ENCODE results near the gene SLC6A12. TPM values are rescaled to one million over a fixed set of nuclear protein-coding genes. Genes with fewer than 3 reads are reported as not detected.

Gene SLC6A12
- polyA plus RNA-seq, 12 donors: 0.27 to 1.1 (median 0.61) TPM; not detected in 2

Other genes with a start within 250 kb of the SLC6A12 start
- gene IQSEC3, start 147.4 kb downstream of the SLC6A12 start, polyA plus RNA-seq (ENCODE audit: insufficient read length in 12 of 12): 1 to 10 TPM in 11 of 12 donors, not detected in 1; 1.3 to 5.3 (median 2.0) TPM
- 1 to 10 TPM in 9 of 12 donors, under 1 TPM in 1, not detected in 2; 0.98 to 5.1 (median 2.2) TPM for gene SLC6A13, start 48.7 kb upstream of the SLC6A12 start, polyA plus RNA-seq (ENCODE audit: insufficient read length in 12 of 12)
- gene KDM5A, start 175.2 kb upstream of the SLC6A12 start, polyA plus RNA-seq (ENCODE audit: insufficient read length in 12 of 12): 10 to 100 TPM in 11 of 12 donors, not detected in 1; 22.1 to 32.1 (median 24.9) TPM
- 10 to 100 TPM in 5 of 12 donors, 1 to 10 TPM in 6, not detected in 1; 6.5 to 24.8 (median 9.9) TPM for gene CCDC77, start 187.5 kb upstream of the SLC6A12 start, polyA plus RNA-seq (ENCODE audit: insufficient read length in 12 of 12)
- 10 to 100 TPM in 8 of 12 donors, 1 to 10 TPM in 3, not detected in 1; 7.2 to 16.6 (median 11.5) TPM for gene B4GALNT3, start 245.8 kb upstream of the SLC6A12 start, polyA plus RNA-seq (ENCODE audit: insufficient read length in 12 of 12)

All from muscle of arm (tissue), 12 donors.